Bronchial epithelial cell (primary cell): ENCODE data around the gene NLGN4Y. TPM values are rescaled to one million over a fixed set of nuclear protein-coding genes. Genes with fewer than 3 reads are reported as not detected.

ENCODE experiments used
- DNase-seq: peaks from one replicate; pipeline ENCODE4 v3.0.0-alpha.2; 2010; ENCODE audit warnings: low read depth
- FAIRE-seq: peaks from 2 replicates; lab custom pipeline; 2011; peaks lifted over from hg19 to GRCh38; lab: Jason Lieb, UNC
- H3K27me3 ChIP-seq: 2 replicates; pipeline ENCODE4 v1.5.1; 2011; ENCODE audit warnings: low read length; ENCODE audit not compliant: control insufficient read depth, insufficient read depth
- H3K36me3 ChIP-seq: 2 replicates; pipeline ENCODE4 v1.5.1; 2011; ENCODE audit warnings: low read length; ENCODE audit not compliant: control insufficient read depth, insufficient read depth
- H3K4me3 ChIP-seq: 2 replicates; pipeline ENCODE4 v1.5.1; 2011; ENCODE audit warnings: mild to moderate bottlenecking, low read depth, low read length, control low read depth
- CTCF ChIP-seq: IDR thresholded peaks from 2 replicates; pipeline ENCODE4 v1.5.1; 2011; ENCODE audit warnings: mild to moderate bottlenecking, moderate library complexity, low read length, control low read depth, inconsistent platforms; ENCODE audit not compliant: insufficient read depth, severe bottlenecking
- total RNA-seq: library from RNA; depleted of rRNA; stranded (reverse); fragments of >200 nt; gene quantifications from 2 replicates; pipeline ENCODE4 v1.2.1, GENCODE V29; 2014

Gene NLGN4Y
- total RNA-seq, 1 donor from 2014 or later = 14.2 TPM

DNA sequence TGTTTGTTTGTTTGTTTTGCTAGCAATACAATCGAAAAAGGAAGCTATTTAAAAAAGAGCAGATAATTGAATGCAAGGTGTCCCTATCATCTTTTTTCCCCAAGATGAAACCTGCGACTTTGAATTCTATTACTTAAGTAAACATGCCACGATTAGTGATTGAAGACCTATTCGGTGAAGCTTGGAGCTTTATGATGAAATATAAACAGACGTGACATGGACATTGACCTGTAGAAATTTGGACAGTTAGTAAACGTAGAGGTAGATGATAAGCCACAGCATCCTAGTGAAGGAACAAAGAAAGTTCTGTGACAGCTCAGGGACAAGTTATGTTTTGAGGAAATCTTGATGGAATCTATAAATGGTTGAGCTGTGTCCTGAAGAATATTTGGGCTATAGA is 103.9 kb downstream of the NLGN4Y start:
- Histone ChIP-seq H3K4me3 (no peak overlapping the region), H3K27me3 (no peaks in the 10 kb centered on the region), H3K36me3 (peaks cover 3% of the 10 kb centered on the region)
- FAIRE-seq = no peak
- DNase-seq = no peak
- no peak for TF ChIP-seq CTCF

GRCh38 chrY:14631676-14632075 is 107.3 kb downstream of the NLGN4Y start:
- no peak overlapping the region for H3K4me3 ChIP-seq
- no peak for TF ChIP-seq CTCF
- no peak for FAIRE-seq
- DNase-seq = peak; percentile 90
- no peaks in the 10 kb centered on the region for H3K36me3 ChIP-seq
- H3K27me3 ChIP-seq = no peaks in the 10 kb centered on the region

DNA sequence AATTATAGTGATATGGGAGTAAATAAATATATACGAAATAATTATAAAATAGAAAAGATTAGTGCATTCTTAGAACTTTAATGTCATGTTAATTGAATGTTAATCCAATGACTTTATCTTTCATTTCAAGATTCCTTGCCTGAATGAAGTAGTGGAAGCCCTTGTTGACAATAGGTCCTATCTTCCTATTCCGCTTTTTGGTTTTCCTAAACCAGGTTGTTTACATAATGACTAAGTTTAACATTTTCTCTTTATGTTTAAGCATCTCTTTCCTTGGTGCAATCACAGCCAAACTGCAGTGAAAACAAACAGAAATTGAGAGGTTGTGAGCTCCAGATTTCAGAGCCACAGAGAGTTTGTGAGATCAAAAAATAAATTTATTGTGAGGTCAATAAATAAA is 109.4 kb downstream of the NLGN4Y start:
- peak; percentile 28 for DNase-seq
- H3K27me3 ChIP-seq = no peaks in the 10 kb centered on the region
- H3K36me3 ChIP-seq = no peaks in the 10 kb centered on the region
- TF ChIP-seq CTCF = no peak
- FAIRE-seq = no peak
- H3K4me3 ChIP-seq = no peak overlapping the region

DNA sequence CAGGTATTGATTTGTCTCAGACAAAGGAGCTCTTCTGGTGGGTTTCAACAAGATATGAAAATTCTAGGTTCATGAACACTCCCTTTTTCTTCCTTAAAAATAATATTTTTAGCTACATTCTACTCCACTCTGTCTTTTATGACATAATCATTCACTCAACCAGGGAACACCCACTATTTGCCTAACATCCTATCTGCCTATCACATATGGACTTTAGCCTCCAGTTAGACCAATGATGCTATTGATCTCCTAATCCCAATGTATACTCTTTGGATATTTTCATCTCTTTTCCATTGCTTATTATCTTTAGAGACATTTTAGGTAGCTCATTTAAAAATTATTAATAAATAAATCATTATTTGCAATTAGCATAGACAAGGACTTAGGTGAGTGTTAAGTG is 110.6 kb downstream of the NLGN4Y start:
- no peak overlapping the region for H3K4me3 ChIP-seq
- TF ChIP-seq CTCF = no peak
- no peaks in the 10 kb centered on the region for H3K27me3 ChIP-seq
- FAIRE-seq = no peak
- no peak for DNase-seq
- H3K36me3 ChIP-seq = no peaks in the 10 kb centered on the region

- H3K4me3 ChIP-seq = no peak overlapping the region
- FAIRE-seq (no peak), DNase-seq (peak; percentile 71)
- H3K27me3 ChIP-seq = no peaks in the 10 kb centered on the region
- no peaks in the 10 kb centered on the region for H3K36me3 ChIP-seq
- TF ChIP-seq CTCF = no peak
Measured at GRCh38 chrY:14637551-14637950, 113.2 kb downstream of the NLGN4Y start.

GRCh38 chrY:14641853-14642252 is 117.5 kb downstream of the NLGN4Y start:
- Histone ChIP-seq H3K36me3 (no peaks in the 10 kb centered on the region), H3K4me3 (no peak overlapping the region), H3K27me3 (no peaks in the 10 kb centered on the region)
- TF ChIP-seq CTCF = no peak
- DNase-seq (no peak), FAIRE-seq (no peak)
